Liver (tissue), 3 donors: ENCODE results near the gene CBFA2T2.

Source experiments
- GABPA ChIP-seq, 2 donors: IDR thresholded peaks in 1 of 2; conservative IDR thresholded peaks in 1 of 2; 2 replicates each; pipeline ENCODE4 v1.6.1; 2016; ENCODE audit warnings: antibody characterized with exemption in 2 of 2, mild to moderate bottlenecking in 1 of 2, moderate library complexity in 1 of 2
- JUND ChIP-seq, 2 donors: IDR thresholded peaks; 2 replicates each; pipeline ENCODE4 v1.6.1; 2016; ENCODE audit warnings: antibody characterized with exemption in 2 of 2
- RAD21 ChIP-seq, 2 donors: IDR thresholded peaks; 2 replicates each; pipeline ENCODE4 v1.6.1; 2016; ENCODE audit warnings: antibody characterized with exemption in 2 of 2, mild to moderate bottlenecking in 2 of 2
- TF ChIP-seq, protein P1 (sequence below): fragments of 150-350 bp; IDR thresholded peaks from 2 replicates; pipeline ENCODE4 v1.5.1; 2017; ENCODE audit warnings: improper control_type of control experiment, low read depth, low read length; ENCODE audit not compliant: missing input control
- TF ChIP-seq, protein P2 (sequence below): IDR thresholded peaks from 2 replicates; pipeline ENCODE4 v1.6.1; 2016; ENCODE audit warnings: antibody characterized with exemption, mild to moderate bottlenecking
- TF ChIP-seq, protein P3 (sequence below): IDR thresholded peaks from 2 replicates; pipeline ENCODE4 v1.6.1; 2016; ENCODE audit warnings: antibody characterized with exemption
- TF ChIP-seq, protein P4 (sequence below): IDR thresholded peaks from 2 replicates; pipeline ENCODE4 v1.6.1; 2016; ENCODE audit warnings: antibody characterized with exemption
- donor health status: healthy.
- donor health status: healthy.

DNA sequence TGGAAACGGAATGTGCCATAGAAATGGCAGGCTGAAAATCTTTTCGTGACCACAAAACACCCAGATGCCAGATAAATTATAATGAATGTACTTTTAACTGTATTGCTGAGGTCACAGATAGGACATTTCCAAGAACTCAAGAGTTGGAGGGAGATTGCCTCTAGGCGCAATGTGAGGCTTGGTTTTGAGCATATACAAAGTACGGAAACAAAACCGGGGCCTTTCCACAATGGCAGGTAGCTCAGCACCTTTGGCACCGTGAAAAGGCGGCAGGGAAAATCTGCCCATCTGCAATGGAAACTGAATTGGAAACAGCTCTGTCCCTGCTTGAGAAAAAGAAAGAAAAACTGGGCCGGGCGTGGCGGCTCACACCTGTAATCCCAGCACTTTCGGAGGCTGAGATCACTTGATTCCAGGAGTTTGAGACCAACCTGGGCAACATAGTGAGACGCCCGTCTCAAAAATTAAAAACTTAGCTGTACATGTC, 161.7 kb downstream of the CBFA2T2 start:
- no peak for TF ChIP-seq JUND (IDR thresholded peaks at IDR 0.05)
- TF ChIP-seq, protein P1, sequence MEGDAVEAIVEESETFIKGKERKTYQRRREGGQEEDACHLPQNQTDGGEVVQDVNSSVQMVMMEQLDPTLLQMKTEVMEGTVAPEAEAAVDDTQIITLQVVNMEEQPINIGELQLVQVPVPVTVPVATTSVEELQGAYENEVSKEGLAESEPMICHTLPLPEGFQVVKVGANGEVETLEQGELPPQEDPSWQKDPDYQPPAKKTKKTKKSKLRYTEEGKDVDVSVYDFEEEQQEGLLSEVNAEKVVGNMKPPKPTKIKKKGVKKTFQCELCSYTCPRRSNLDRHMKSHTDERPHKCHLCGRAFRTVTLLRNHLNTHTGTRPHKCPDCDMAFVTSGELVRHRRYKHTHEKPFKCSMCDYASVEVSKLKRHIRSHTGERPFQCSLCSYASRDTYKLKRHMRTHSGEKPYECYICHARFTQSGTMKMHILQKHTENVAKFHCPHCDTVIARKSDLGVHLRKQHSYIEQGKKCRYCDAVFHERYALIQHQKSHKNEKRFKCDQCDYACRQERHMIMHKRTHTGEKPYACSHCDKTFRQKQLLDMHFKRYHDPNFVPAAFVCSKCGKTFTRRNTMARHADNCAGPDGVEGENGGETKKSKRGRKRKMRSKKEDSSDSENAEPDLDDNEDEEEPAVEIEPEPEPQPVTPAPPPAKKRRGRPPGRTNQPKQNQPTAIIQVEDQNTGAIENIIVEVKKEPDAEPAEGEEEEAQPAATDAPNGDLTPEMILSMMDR, result no peak
- TF ChIP-seq, protein P2, sequence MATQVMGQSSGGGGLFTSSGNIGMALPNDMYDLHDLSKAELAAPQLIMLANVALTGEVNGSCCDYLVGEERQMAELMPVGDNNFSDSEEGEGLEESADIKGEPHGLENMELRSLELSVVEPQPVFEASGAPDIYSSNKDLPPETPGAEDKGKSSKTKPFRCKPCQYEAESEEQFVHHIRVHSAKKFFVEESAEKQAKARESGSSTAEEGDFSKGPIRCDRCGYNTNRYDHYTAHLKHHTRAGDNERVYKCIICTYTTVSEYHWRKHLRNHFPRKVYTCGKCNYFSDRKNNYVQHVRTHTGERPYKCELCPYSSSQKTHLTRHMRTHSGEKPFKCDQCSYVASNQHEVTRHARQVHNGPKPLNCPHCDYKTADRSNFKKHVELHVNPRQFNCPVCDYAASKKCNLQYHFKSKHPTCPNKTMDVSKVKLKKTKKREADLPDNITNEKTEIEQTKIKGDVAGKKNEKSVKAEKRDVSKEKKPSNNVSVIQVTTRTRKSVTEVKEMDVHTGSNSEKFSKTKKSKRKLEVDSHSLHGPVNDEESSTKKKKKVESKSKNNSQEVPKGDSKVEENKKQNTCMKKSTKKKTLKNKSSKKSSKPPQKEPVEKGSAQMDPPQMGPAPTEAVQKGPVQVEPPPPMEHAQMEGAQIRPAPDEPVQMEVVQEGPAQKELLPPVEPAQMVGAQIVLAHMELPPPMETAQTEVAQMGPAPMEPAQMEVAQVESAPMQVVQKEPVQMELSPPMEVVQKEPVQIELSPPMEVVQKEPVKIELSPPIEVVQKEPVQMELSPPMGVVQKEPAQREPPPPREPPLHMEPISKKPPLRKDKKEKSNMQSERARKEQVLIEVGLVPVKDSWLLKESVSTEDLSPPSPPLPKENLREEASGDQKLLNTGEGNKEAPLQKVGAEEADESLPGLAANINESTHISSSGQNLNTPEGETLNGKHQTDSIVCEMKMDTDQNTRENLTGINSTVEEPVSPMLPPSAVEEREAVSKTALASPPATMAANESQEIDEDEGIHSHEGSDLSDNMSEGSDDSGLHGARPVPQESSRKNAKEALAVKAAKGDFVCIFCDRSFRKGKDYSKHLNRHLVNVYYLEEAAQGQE, result no peak
- TF ChIP-seq, protein P3, sequence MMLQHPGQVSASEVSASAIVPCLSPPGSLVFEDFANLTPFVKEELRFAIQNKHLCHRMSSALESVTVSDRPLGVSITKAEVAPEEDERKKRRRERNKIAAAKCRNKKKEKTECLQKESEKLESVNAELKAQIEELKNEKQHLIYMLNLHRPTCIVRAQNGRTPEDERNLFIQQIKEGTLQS, result no peak
- TF ChIP-seq, protein P4, sequence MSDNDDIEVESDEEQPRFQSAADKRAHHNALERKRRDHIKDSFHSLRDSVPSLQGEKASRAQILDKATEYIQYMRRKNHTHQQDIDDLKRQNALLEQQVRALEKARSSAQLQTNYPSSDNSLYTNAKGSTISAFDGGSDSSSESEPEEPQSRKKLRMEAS, result no peak
- no peak for TF ChIP-seq RAD21 (IDR thresholded peaks at IDR 0.05)
- no peak for TF ChIP-seq GABPA (IDR thresholded peaks at IDR 0.05 in 1 of 2, conservative IDR thresholded peaks at IDR 0.05 in 1 of 2)
